ENCODE measurements around the gene APOL3. TPM values are rescaled to one million over a fixed set of nuclear protein-coding genes. Genes with fewer than 3 reads are reported as not detected.

The APOL3 gene
- total and polyA plus RNA-seq, 10 of the 15 experiments (the other 5 are each of a cell fraction or from before 2014, with no cell fraction given), result 6.9 to 66.8 (median 48.5) TPM

DNA sequence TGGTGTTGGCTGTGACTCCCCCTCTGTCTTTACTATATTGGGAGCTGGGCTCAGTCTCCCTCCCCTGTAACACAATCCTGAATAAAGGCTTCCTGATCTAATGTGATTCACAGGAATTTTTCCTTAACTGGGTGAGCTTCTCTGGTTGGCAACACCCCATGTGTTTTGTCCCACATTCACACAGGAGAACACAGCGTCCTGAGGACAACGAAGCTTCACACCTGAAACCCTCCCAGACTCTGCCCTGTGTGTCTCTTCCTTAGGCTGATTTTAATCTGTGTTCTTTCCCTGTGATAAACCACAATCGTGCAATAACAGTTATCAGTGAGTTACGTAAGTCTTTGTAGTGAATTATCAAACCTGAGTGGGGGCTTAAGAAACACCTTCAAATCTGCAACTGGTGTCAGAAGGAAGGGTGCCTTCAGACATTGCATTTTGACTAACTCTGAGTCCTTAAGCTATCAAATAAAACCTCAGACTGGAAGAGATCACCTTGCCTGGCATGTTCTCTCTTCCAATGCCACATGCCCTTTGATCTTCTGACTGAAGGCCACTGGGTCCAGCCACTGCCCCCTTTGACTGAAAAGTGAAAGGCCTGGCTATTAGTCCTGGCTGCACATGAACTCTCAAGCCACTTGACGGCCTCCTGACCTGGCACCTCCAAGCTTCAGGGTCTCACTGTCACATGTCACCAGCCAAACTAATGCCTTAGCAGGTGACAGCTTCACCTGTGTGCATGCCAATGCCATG, 17.3 kb downstream of the APOL3 start:
- H3K4me1 ChIP-seq (ENCODE audit: control insufficient read depth, insufficient read depth, low read length), result no peaks in the 10 kb centered on the region
- no peaks in the 10 kb centered on the region for H4K20me1 ChIP-seq (ENCODE audit: control insufficient read depth, insufficient read depth)
- no peaks in the 10 kb centered on the region for H3K27me3 ChIP-seq (replicated peaks in 1 of 2; ENCODE audit: control insufficient read depth in 2 of 2, insufficient read depth in 2 of 2, low read length in 1 of 2)
- CTCF ChIA-PET, result interaction anchor here (1.0 to 7.4 kb wide), 7 partner anchors 9 to 79 kb away, joined by 3 to 129 read pairs (median 4); no protein-coding TSS in a partner anchor
- H3K9me3 ChIP-seq (replicated peaks; ENCODE audit: control insufficient read depth, insufficient read depth, low read length), result no peaks in the 10 kb centered on the region
- SMC1A ChIA-PET (ENCODE audit: uncharacterized antibody, unreplicated experiment), result interaction anchor here (1.8 to 3.8 kb wide), 2 partner anchors 17 to 37 kb away, joined by 4 to 23 read pairs; partner anchors contain the start of gene APOL3
- H3K27ac ChIP-seq (ENCODE audit: control insufficient read depth, insufficient read depth), result no peak overlapping the region
- no peak overlapping the region for H3K9ac ChIP-seq (ENCODE audit: control insufficient read depth, insufficient read depth, low read length)
- ATAC-seq, result no peak
- no peak for DNase-seq (ENCODE audit: low read depth, low spot score)
- FAIRE-seq, result no peak
- intact Hi-C loops (cut with micrococcal nuclease; ENCODE audit: unreplicated experiment) (no loop called here), in situ Hi-C loops (cut with MboI) (loop anchor here (5.0 kb wide), 1 partner anchor 39 kb away; no protein-coding TSS in a partner anchor)
- RAD21 ChIA-PET (ENCODE audit: unreplicated experiment), result interaction anchor here (2.0 kb wide), 1 partner anchor 36 kb away, joined by 31 read pairs; no protein-coding TSS in a partner anchor
- H3K36me3 ChIP-seq (ENCODE audit: control insufficient read depth in 2 of 2, insufficient read depth in 2 of 2, low read length in 1 of 2), result peaks cover 10 to 20% of the 10 kb centered on the region in 2 experiments; a peak in 3 of 4 replicates
- 89% methylated on average over 5 of the region's 5 CpGs for WGBS (ENCODE audit: insufficient coverage, insufficient replicate concordance, low lambda C conversion rate, missing lambda C conversion rate)
- H3K4me3 ChIP-seq, result no peak overlapping the region
- no peak for TF ChIP-seq POLR2AphosphoS2 (IDR thresholded peaks at IDR 0.05; ENCODE audit: low read depth, low read length)
- no peak for TF ChIP-seq EZH2 (IDR thresholded peaks at IDR 0.05; ENCODE audit: borderline replicate concordance, control insufficient read depth, low read depth, low read length)
- TF ChIP-seq SREBF2 (IDR thresholded peaks at IDR 0.05; ENCODE audit: low read length), result no peak
- no peak for TF ChIP-seq IKZF1 (conservative IDR thresholded peaks at IDR 0.05)
- TF ChIP-seq CHD4 (IDR thresholded peaks at IDR 0.05), result no peak
- TF ChIP-seq HDAC2 (IDR thresholded peaks at IDR 0.05), result no peak
- no peak for TF ChIP-seq STAT1 (conservative IDR thresholded peaks at IDR 0.05)
- no peak for TF ChIP-seq ZSCAN29 (IDR thresholded peaks at IDR 0.05)
- no peak for TF ChIP-seq STAT3 (IDR thresholded peaks at IDR 0.05; ENCODE audit: low read depth, low read length)
- TF ChIP-seq, protein P1, sequence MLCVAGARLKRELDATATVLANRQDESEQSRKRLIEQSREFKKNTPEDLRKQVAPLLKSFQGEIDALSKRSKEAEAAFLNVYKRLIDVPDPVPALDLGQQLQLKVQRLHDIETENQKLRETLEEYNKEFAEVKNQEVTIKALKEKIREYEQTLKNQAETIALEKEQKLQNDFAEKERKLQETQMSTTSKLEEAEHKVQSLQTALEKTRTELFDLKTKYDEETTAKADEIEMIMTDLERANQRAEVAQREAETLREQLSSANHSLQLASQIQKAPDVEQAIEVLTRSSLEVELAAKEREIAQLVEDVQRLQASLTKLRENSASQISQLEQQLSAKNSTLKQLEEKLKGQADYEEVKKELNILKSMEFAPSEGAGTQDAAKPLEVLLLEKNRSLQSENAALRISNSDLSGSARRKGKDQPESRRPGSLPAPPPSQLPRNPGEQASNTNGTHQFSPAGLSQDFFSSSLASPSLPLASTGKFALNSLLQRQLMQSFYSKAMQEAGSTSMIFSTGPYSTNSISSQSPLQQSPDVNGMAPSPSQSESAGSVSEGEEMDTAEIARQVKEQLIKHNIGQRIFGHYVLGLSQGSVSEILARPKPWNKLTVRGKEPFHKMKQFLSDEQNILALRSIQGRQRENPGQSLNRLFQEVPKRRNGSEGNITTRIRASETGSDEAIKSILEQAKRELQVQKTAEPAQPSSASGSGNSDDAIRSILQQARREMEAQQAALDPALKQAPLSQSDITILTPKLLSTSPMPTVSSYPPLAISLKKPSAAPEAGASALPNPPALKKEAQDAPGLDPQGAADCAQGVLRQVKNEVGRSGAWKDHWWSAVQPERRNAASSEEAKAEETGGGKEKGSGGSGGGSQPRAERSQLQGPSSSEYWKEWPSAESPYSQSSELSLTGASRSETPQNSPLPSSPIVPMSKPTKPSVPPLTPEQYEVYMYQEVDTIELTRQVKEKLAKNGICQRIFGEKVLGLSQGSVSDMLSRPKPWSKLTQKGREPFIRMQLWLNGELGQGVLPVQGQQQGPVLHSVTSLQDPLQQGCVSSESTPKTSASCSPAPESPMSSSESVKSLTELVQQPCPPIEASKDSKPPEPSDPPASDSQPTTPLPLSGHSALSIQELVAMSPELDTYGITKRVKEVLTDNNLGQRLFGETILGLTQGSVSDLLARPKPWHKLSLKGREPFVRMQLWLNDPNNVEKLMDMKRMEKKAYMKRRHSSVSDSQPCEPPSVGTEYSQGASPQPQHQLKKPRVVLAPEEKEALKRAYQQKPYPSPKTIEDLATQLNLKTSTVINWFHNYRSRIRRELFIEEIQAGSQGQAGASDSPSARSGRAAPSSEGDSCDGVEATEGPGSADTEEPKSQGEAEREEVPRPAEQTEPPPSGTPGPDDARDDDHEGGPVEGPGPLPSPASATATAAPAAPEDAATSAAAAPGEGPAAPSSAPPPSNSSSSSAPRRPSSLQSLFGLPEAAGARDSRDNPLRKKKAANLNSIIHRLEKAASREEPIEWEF (IDR thresholded peaks at IDR 0.05; ENCODE audit: insufficient replicate concordance, low read depth, low read length), result no peak
- TF ChIP-seq, protein P2, sequence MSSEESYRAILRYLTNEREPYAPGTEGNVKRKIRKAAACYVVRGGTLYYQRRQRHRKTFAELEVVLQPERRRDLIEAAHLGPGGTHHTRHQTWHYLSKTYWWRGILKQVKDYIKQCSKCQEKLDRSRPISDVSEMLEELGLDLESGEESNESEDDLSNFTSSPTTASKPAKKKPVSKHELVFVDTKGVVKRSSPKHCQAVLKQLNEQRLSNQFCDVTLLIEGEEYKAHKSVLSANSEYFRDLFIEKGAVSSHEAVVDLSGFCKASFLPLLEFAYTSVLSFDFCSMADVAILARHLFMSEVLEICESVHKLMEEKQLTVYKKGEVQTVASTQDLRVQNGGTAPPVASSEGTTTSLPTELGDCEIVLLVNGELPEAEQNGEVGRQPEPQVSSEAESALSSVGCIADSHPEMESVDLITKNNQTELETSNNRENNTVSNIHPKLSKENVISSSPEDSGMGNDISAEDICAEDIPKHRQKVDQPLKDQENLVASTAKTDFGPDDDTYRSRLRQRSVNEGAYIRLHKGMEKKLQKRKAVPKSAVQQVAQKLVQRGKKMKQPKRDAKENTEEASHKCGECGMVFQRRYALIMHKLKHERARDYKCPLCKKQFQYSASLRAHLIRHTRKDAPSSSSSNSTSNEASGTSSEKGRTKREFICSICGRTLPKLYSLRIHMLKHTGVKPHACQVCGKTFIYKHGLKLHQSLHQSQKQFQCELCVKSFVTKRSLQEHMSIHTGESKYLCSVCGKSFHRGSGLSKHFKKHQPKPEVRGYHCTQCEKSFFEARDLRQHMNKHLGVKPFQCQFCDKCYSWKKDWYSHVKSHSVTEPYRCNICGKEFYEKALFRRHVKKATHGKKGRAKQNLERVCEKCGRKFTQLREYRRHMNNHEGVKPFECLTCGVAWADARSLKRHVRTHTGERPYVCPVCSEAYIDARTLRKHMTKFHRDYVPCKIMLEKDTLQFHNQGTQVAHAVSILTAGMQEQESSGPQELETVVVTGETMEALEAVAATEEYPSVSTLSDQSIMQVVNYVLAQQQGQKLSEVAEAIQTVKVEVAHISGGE (CRISPR knock-in tag; IDR thresholded peaks at IDR 0.05), result no peak
- H3K4me2 ChIP-seq (ENCODE audit: control insufficient read depth, insufficient read depth), result no peak overlapping the region
- POLR2A ChIA-PET, result no interaction called here
- BruUV-seq (replicated peaks), result no TSS peak
- H3K79me2 ChIP-seq (ENCODE audit: control insufficient read depth, insufficient read depth, low read length), result no peaks in the 10 kb centered on the region
- no peak overlapping the region for H2AFZ ChIP-seq (ENCODE audit: control insufficient read depth, low read depth, low read length)
